GM10266 (cell line): ENCODE results near the gene WARS2.

ENCODE experiments used
- DNase-seq: peaks from one replicate; pipeline ENCODE4 v3.0.0; 2012; ENCODE audit errors: extremely low spot score
- TF ChIP-seq, protein P1 (sequence below): IDR thresholded peaks from 2 replicates; pipeline ENCODE4 v1.5.1; 2012; ENCODE audit warnings: mild to moderate bottlenecking, low read depth; ENCODE audit not compliant: control insufficient read depth, insufficient read depth; ENCODE audit errors: missing control alignments

The WARS2 gene

DNA sequence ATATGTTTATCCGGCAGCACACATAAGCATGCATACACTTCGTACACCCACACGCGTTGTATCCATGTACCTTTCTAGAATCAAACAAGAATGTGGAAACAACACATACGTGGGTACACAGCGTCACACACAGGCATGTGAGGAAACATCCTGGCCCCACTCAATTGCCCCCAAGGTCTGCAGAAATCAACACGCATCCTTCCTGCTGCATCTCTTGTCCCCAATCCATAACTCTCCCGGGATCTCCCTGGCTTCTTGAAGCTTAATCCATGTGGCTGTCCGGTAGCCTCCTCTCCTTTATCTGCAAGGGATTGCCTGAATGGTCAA is 146.8 kb downstream of the WARS2 start:
- no peak for DNase-seq
- TF ChIP-seq, protein P1, sequence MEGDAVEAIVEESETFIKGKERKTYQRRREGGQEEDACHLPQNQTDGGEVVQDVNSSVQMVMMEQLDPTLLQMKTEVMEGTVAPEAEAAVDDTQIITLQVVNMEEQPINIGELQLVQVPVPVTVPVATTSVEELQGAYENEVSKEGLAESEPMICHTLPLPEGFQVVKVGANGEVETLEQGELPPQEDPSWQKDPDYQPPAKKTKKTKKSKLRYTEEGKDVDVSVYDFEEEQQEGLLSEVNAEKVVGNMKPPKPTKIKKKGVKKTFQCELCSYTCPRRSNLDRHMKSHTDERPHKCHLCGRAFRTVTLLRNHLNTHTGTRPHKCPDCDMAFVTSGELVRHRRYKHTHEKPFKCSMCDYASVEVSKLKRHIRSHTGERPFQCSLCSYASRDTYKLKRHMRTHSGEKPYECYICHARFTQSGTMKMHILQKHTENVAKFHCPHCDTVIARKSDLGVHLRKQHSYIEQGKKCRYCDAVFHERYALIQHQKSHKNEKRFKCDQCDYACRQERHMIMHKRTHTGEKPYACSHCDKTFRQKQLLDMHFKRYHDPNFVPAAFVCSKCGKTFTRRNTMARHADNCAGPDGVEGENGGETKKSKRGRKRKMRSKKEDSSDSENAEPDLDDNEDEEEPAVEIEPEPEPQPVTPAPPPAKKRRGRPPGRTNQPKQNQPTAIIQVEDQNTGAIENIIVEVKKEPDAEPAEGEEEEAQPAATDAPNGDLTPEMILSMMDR, result no peak

DNA sequence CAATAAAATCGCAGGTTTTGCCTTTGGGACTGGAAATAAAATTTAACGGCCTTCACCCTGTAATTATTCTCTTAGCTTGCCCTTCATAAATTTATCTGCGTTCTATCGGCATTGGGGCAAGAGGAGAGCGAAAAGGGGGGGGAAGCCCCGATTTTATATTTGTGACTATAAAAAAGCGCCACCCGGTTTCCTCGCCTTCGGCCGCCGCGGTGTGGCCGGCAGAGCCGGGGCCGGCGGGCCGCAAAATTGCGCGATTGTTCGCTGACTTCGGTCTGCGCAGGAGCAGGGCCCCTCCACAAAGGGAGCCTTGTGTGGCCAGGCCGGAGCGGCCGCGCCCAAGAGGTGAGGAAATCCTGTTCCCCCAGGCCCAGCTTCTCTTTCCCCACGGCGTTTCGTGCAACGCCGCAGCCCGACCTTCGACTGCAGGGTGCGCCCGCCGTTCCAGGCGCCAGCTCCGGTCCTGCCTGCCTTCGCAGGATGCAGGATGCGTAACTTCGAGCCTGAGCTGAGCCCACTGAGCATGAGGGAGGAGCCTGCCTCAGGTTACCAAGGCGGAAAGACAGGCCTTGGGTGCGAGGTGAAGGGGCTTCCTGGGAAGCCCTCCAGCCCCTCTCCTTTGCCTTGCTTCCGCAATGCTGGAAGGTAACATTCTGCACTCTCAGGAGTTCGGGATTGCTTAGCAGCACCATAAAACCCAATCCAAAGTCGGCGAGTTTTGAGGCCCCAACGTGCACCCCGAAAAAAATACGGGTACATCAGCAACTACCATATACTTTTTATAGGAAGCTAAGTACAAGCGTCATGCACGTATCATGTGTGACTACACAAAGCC is 147.4 kb downstream of the WARS2 start:
- DNase-seq, result no peak
- TF ChIP-seq, protein P1, result no peak

DNA sequence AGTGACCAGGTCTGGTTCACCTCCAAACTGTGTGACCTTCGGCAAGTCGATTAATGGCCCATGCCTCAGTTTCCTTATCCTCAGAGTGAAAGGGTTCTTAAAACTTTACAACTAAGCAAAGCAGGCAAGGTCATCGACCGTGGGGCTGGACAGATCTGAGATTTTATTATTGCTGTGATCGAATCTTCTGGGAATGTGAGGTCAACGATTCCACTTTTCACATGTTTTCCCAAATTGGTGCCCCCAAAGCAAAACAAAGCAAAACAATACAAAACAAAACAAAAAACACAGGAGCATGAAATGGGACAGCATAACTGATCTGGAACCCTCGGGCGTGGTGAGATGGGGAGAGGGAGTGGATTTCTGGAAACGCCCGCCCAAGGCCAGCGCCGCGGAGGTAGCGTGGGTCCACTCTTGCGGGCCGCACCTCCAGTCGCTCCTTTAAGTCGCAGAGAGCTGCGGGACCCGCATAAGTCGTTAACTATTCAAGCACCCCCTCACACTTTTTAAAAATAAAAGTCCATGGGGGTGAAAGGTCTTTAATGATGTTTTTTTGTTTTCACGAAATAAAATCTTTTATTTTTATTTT is 148.1 kb downstream of the WARS2 start:
- no peak for DNase-seq
- TF ChIP-seq, protein P1, result no peak

DNA sequence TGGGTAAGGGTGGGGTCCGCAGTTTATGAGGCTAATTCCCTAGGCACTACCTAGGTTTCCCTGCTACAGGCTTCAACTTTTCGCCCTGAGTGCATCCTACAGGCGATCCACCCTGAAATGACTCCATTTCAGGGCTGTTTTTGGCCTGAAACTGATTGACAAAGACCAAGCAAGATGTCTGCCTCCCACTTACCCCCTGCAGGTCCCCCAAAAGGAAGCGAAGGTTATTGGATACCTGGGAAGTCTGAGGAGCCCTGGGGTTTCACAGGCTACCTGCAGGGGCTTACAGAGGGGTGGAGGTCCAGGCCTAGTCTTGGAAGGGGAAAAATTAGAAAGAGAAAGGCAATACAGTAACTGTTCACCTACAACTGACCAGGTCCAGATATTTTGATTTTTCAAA is 149.0 kb downstream of the WARS2 start:
- TF ChIP-seq, protein P1, result no peak
- no peak for DNase-seq

DNA sequence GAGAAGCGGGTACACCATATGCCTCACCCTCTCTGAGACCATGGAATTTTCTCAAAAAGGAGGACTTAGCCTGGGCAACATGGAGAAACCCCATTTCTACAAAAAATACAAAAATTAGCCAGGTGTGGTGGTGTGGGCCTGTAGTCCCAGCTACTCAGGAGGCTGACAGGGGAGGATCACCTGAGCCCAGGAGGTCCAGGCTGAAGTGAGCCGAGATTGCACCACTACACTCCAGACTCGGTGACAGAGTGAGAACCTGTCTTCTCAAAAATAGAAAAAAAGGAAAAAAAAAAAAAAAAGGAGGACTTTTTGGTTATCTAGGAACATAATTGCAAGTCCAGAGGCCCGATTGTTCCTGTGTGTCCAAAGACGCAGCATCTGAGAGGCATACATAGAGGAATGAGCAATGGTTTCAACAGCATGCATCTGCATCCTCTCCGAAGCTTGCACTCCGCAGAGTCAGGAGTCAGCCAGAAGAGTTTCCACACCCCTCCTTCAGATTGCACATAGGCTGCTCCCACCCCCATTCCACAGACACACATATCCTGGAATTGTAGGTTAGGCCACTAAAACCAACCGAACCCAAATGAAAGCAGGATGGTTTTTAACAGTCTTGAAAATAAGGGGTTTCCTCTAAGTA is 149.8 kb downstream of the WARS2 start:
- DNase-seq, result no peak
- TF ChIP-seq, protein P1, result no peak

DNA sequence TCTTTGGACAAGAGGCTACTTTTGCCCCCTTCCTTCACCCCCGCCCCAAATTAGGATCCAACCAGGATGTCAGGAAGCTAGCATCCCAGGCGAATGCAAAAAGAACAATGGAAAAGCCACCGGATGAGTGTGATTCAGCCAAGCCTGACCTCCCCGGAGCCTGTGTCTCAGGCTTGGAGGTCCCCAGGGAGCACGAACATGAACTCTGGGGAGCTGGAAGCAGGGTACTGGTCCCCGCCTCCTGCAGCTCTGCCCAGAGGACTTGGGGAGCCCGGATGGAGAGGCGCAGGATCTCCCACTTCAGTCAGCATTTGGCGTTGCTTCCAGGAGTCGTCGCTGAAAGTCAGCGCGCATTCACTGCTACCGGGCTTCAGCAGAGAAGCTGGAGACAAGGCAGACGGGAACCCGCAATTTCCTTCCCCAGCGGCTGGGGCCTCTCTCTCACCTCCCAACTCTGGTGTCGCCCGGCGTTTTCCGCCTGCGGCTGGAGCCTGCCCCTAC is 150.5 kb downstream of the WARS2 start:
- no peak for DNase-seq
- TF ChIP-seq, protein P1, result no peak
